Fibroblast of skin of back (primary cell): ENCODE results near the gene IGFBP2. TPM values are rescaled to one million over a fixed set of nuclear protein-coding genes. Genes with fewer than 3 reads are reported as not detected.
A peak's percentile ranks its signal among the peaks of the same experiment; 100 is the strongest.
"Not testable (repeated sequence)": the region's sequence is repeated elsewhere in the genome, so short reads cannot be mapped to it uniquely, and the experiment has no call there.

Experiments used
- DNase-seq: peaks from one replicate; pipeline ENCODE4 v3.0.0-alpha.2; 2013
- polyA plus RNA-seq, 2 experiments: library from polyadenylated mRNA; unstranded; fragments of 120-200 nt; gene quantifications; one replicate each; pipeline ENCODE4 v1.2.1, GENCODE V29; 2013; ENCODE audit not compliant: insufficient read length in 2 of 2

The IGFBP2 gene
- 875 TPM for polyA plus RNA-seq (2013, experiment 1 of 2; ENCODE audit: insufficient read length)
- 1,099 TPM for polyA plus RNA-seq (2013, experiment 2 of 2; ENCODE audit: insufficient read length)

- peak; percentile 72 for DNase-seq
These were observed at the start of gene IGFBP2 for GRCh38 chr2:216632952-216633615. TSS of gene IGFBP2 (plus strand) at chr2:216633420. CDS start at chr2:216633524, 104 bp downstream.

GRCh38 chr2:216583606-216584005 is 49.6 kb upstream of the IGFBP2 start:
- no peak for DNase-seq

GRCh38 chr2:216584112-216584511 is 49.1 kb upstream of the IGFBP2 start:
- no peak for DNase-seq

- DNase-seq: no peak
These were observed 47.8 kb upstream of the IGFBP2 start for GRCh38 chr2:216585441-216585840.

- no peak for DNase-seq
These were observed 44.1 kb upstream of the IGFBP2 start for GRCh38 chr2:216588861-216589710.

GRCh38 chr2:216589791-216590190 is 43.4 kb upstream of the IGFBP2 start:
- DNase-seq: no peak

GRCh38 chr2:216590780-216591179 is 42.4 kb upstream of the IGFBP2 start:
- DNase-seq: peak; percentile 59

- DNase-seq: no peak
These were observed 41.7 kb upstream of the IGFBP2 start for GRCh38 chr2:216591480-216591879.

- no peak for DNase-seq
These were observed 39.1 kb upstream of the IGFBP2 start for GRCh38 chr2:216594081-216594480.

- DNase-seq: peak; percentile 87
These were observed 36.8 kb upstream of the IGFBP2 start for GRCh38 chr2:216596236-216596979.

- DNase-seq: peak; percentile 52
These were observed 36.2 kb upstream of the IGFBP2 start for GRCh38 chr2:216596980-216597509.

- not testable (repeated sequence) for DNase-seq
These were observed 35.4 kb upstream of the IGFBP2 start for GRCh38 chr2:216597825-216598224.

- DNase-seq: no peak
These were observed 31.4 kb upstream of the IGFBP2 start for GRCh38 chr2:216601632-216602409.

GRCh38 chr2:216603010-216603883 is 30.0 kb upstream of the IGFBP2 start:
- DNase-seq: no peak

GRCh38 chr2:216603884-216604245 is 29.4 kb upstream of the IGFBP2 start:
- DNase-seq: no peak

GRCh38 chr2:216604458-216604857 is 28.8 kb upstream of the IGFBP2 start:
- no peak for DNase-seq

- peak; percentile 72 for DNase-seq
These were observed 26.5 kb upstream of the IGFBP2 start for GRCh38 chr2:216606551-216607276.

- no peak for DNase-seq
These were observed 26.0 kb upstream of the IGFBP2 start for GRCh38 chr2:216607277-216607560.

- no peak for DNase-seq
These were observed 24.7 kb upstream of the IGFBP2 start for GRCh38 chr2:216608525-216608924.

GRCh38 chr2:216615298-216616082 is 17.7 kb upstream of the IGFBP2 start:
- DNase-seq: no peak
